Fibroblast of lung (primary cell): Measurements from ENCODE around the gene CALY. TPM values are rescaled to one million over a fixed set of nuclear protein-coding genes. Genes with fewer than 3 reads are reported as not detected.

Experiments used
- DNase-seq, 2 donors: peaks; one replicate each; pipeline versions ENCODE4 v3.0.0 to v3.0.0-alpha.2; 2010; ENCODE audit warnings: low read depth in 2 of 2
- H2AFZ ChIP-seq: 2 replicates; pipeline ENCODE4 v1.5.1; 2012; ENCODE audit warnings: low read length, control low read depth, inconsistent platforms
- H3K27ac ChIP-seq: 2 replicates; pipeline ENCODE4 v1.5.1; 2011; ENCODE audit warnings: low read length, control low read depth; ENCODE audit not compliant: insufficient read depth
- H3K27me3 ChIP-seq: 2 replicates; pipeline ENCODE4 v1.5.1; 2011; ENCODE audit warnings: mild to moderate bottlenecking, low read length; ENCODE audit not compliant: control insufficient read depth, insufficient read depth
- H3K36me3 ChIP-seq: 2 replicates; pipeline ENCODE4 v1.5.1; 2011; ENCODE audit warnings: low read length; ENCODE audit not compliant: control insufficient read depth, insufficient read depth
- H3K4me1 ChIP-seq: 2 replicates; pipeline ENCODE4 v1.5.1; 2011; ENCODE audit warnings: low read length; ENCODE audit not compliant: control insufficient read depth, insufficient read depth; ENCODE audit errors: extremely low read depth
- H3K4me2 ChIP-seq: 2 replicates; pipeline ENCODE4 v1.5.1; 2011; ENCODE audit warnings: low read length, control low read depth; ENCODE audit not compliant: insufficient read depth; ENCODE audit errors: extremely low read depth
- H3K4me3 ChIP-seq, 4 experiments: fragments of 200-600 bp in 1 of 4; sonication (generic) in 1 of 4; replicated peaks in 1 of 4; 2 replicates each; pipeline ENCODE4 v1.5.1; 2011 to 2016; ENCODE audit warnings: low read length in 4 of 4, low read depth in 3 of 4, mild to moderate bottlenecking in 3 of 4, control low read depth in 2 of 4, inconsistent platforms in 1 of 4, mixed read lengths in 1 of 4; ENCODE audit not compliant: insufficient read depth in 1 of 4; ENCODE audit errors: control extremely low read depth in 1 of 4
- H3K79me2 ChIP-seq: 2 replicates; pipeline ENCODE4 v1.5.1; 2012; ENCODE audit warnings: mild to moderate bottlenecking, low read length, inconsistent platforms; ENCODE audit not compliant: control insufficient read depth, insufficient read depth
- H3K9ac ChIP-seq: 2 replicates; pipeline ENCODE4 v1.5.1; 2011; ENCODE audit warnings: mild to moderate bottlenecking, low read length, control low read depth; ENCODE audit not compliant: insufficient read depth
- H3K9me3 ChIP-seq: 2 replicates; pipeline ENCODE4 v1.5.1; 2012; ENCODE audit warnings: low read depth, low read length; ENCODE audit not compliant: control insufficient read depth, insufficient read depth
- H4K20me1 ChIP-seq: 2 replicates; pipeline ENCODE4 v1.5.1; 2011; ENCODE audit warnings: low read length; ENCODE audit not compliant: control insufficient read depth, insufficient read depth; ENCODE audit errors: extremely low read depth
- EZH2 ChIP-seq: IDR thresholded peaks from 2 replicates; pipeline ENCODE4 v1.5.1; 2012; ENCODE audit warnings: low read length, control low read depth, mild to moderate bottlenecking; ENCODE audit errors: missing control alignments
- polyA plus RNA-seq, 2 donors: library from polyadenylated mRNA; depleted of rRNA in 1 of 2; stranded (reverse) in 1 of 2; unstranded in 1 of 2; fragments of >200 nt; gene quantifications; 2 replicates each; pipeline ENCODE4 v1.2.1, GENCODE V29; 2011 to 2012; ENCODE audit warnings: missing spikeins in 1 of 2
- total RNA-seq: library from RNA; depleted of rRNA; stranded (reverse); fragments of >200 nt; gene quantifications from 2 replicates; pipeline ENCODE4 v1.2.1, GENCODE V29; 2014
- TF ChIP-seq, protein P1 (sequence below), 2 donors: IDR thresholded peaks in 1 of 2; conservative IDR thresholded peaks in 1 of 2; 1 replicate in 1 of 2; 2 replicates in 1 of 2; pipeline ENCODE4 v1.5.1; 2011 to 2012; ENCODE audit warnings: low read length in 2 of 2, control low read depth in 1 of 2, inconsistent platforms in 1 of 2, low read depth in 1 of 2, mild to moderate bottlenecking in 1 of 2

CALY gene
- total and polyA plus RNA-seq, 2 donors (not counting 1 experiment from before 2014, with no cell fraction given): not detected

DNA sequence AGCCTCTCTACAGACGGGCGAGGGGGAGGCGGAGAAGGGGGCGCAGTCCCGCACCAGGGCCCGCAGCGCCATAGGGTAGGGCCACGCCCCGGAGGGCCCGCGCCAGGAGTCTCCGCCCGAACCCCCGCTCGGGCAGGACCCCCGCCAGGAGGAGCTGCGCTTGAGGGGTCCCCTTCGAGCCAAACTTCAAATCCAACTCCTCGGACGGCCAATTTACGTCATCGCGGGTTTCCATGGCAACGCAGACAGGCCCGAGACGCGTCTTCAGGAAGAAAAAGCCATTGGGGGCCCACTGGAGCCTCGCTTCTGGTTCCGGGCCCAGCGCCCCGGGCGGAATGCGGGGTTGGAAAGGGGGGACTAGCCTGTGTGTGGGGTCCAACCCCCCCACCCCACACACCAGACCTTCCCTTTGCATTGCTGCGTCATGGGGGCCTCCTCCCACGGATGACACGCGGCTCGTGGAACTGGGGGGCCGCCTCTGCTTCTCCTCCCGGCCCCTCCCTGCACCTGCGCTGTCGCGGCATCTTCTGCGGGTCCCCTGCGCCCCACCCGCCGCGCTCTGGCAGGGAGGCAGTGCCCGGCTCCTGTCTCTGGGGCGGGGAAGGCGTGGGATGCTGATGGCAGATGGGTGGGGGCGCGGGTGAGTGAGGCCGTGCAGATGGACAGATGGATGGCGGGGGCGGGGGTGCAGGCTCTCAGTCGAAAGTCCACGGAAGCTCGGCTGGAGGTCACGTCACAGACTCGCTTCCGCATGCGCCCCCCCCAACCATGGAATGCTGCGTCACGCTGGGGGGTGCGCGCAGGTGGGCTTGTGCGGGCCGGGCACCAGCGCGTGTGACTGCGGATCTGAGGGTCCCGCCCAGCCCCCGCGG lies 1.2 kb downstream of the CALY start:
- DNase-seq: peak; percentile 47 to 69
- H3K9me3 ChIP-seq: no peaks in the 10 kb centered on the region
- TF ChIP-seq, protein P1, sequence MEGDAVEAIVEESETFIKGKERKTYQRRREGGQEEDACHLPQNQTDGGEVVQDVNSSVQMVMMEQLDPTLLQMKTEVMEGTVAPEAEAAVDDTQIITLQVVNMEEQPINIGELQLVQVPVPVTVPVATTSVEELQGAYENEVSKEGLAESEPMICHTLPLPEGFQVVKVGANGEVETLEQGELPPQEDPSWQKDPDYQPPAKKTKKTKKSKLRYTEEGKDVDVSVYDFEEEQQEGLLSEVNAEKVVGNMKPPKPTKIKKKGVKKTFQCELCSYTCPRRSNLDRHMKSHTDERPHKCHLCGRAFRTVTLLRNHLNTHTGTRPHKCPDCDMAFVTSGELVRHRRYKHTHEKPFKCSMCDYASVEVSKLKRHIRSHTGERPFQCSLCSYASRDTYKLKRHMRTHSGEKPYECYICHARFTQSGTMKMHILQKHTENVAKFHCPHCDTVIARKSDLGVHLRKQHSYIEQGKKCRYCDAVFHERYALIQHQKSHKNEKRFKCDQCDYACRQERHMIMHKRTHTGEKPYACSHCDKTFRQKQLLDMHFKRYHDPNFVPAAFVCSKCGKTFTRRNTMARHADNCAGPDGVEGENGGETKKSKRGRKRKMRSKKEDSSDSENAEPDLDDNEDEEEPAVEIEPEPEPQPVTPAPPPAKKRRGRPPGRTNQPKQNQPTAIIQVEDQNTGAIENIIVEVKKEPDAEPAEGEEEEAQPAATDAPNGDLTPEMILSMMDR (conservative IDR thresholded peaks at IDR 0.05 in 1 of 2, IDR thresholded peaks at IDR 0.05 in 1 of 2; ENCODE audit: low read depth in 1 of 2, low read length in 2 of 2): no peak
- TF ChIP-seq EZH2: no peak
- H3K27me3 ChIP-seq: peaks cover 37% of the 10 kb centered on the region
- H3K27ac ChIP-seq: no peak overlapping the region
- no peaks in the 10 kb centered on the region for H4K20me1 ChIP-seq
- peak overlapping the region; percentile 64 for H3K4me2 ChIP-seq
- H3K4me1 ChIP-seq: no peaks in the 10 kb centered on the region
- H2AFZ ChIP-seq: no peak overlapping the region
- no peaks in the 10 kb centered on the region for H3K79me2 ChIP-seq
- H3K9ac ChIP-seq: peak overlapping the region; percentile 37
- H3K36me3 ChIP-seq: no peaks in the 10 kb centered on the region
- peak overlapping the region; percentile 26 to 49 (median 37) for H3K4me3 ChIP-seq

DNA sequence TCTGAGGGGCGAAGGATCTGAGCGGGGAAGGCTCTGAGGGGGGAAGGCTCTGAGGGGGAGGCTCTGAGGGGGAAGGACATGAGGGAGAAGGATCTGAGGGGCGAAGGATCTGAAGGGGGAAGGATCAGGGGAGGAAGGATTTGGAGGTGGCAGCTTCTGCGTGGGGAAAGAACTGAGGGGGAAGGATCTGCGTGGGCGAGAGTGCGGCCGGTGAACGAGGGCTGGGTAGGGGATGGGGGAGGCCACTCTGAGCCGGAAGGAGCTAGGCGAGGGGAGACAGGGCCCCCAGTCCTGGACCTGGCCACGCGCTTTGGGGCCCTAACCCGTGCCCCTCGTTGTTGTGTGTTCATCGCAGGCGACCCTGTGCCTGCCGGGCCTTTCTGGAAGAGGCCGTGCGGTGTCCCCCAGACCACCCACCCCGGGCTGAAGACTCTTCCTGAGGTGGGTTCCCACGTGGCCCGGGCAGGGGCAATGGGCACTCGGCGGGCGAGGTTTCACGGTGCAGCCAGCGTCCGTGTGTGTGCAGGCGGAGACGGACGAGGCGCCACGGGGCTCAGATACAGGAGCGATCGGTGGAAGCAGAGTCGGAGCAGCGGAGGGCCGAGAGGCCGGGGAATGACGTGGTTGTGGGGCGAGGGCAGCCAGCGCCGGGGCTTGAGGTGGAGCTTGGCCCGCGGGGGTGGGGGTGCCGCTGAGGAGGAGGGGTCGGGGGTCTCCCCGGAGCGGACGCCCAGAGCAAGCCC lies 2.0 kb downstream of the CALY start:
- peak overlapping the region; percentile 37 for H3K9ac ChIP-seq
- no peaks in the 10 kb centered on the region for H4K20me1 ChIP-seq
- peak overlapping the region in 3 of 4 experiments; percentile 26 to 49 (median 35) for H3K4me3 ChIP-seq
- no peaks in the 10 kb centered on the region for H3K36me3 ChIP-seq
- H2AFZ ChIP-seq: no peak overlapping the region
- DNase-seq: no peak
- no peaks in the 10 kb centered on the region for H3K4me1 ChIP-seq
- H3K9me3 ChIP-seq: no peaks in the 10 kb centered on the region
- peak overlapping the region; percentile 64 for H3K4me2 ChIP-seq
- TF ChIP-seq EZH2: peak; percentile 7
- TF ChIP-seq, protein P1 (conservative IDR thresholded peaks at IDR 0.05 in 1 of 2, IDR thresholded peaks at IDR 0.05 in 1 of 2; ENCODE audit: low read depth in 1 of 2, low read length in 2 of 2): no peak
- peaks cover 37% of the 10 kb centered on the region for H3K27me3 ChIP-seq
- H3K27ac ChIP-seq: no peak overlapping the region
- H3K79me2 ChIP-seq: no peaks in the 10 kb centered on the region
